CD14-positive monocyte (primary cell): ENCODE results near the gene PDF. TPM values are rescaled to one million over a fixed set of nuclear protein-coding genes. Genes with fewer than 3 reads are reported as not detected.
"Not testable (repeated sequence)": the region's sequence is repeated elsewhere in the genome, so short reads cannot be mapped to it uniquely, and the experiment has no call there.

Experiments used
- DNase-seq, 3 donors: peaks; one replicate each; pipeline ENCODE4 v3.0.0-alpha.2; 2011 to 2022
- H2AFZ ChIP-seq: 2 replicates; pipeline ENCODE4 v1.6.0; 2012; ENCODE audit warnings: mild to moderate bottlenecking, low read depth, low read length, inconsistent platforms; ENCODE audit not compliant: insufficient read depth, poor library complexity, severe bottlenecking
- H3K27ac ChIP-seq, 2 donors: 1 replicate in 1 of 2; 2 replicates in 1 of 2; pipeline ENCODE4 v1.5.1; 2012 to 2013; ENCODE audit warnings: low read length in 2 of 2, control low read depth in 1 of 2, inconsistent platforms in 1 of 2, low read depth in 1 of 2, mild to moderate bottlenecking in 1 of 2
- H3K27me3 ChIP-seq, 2 donors: one replicate each; pipeline versions ENCODE4 v1.6.0 to v1.6.1; 2011 to 2013; ENCODE audit warnings: low read length in 2 of 2; ENCODE audit not compliant: control insufficient read depth in 2 of 2, insufficient read depth in 2 of 2
- H3K36me3 ChIP-seq, 2 donors: replicated peaks in 1 of 2; 1 replicate in 1 of 2; 2 replicates in 1 of 2; pipeline versions ENCODE4 v1.5.1 to v1.6.1; 2012 to 2013; ENCODE audit warnings: low read length in 2 of 2, control low read depth in 1 of 2, inconsistent platforms in 1 of 2, mild to moderate bottlenecking in 1 of 2; ENCODE audit not compliant: insufficient read depth in 2 of 2, control insufficient read depth in 1 of 2
- H3K4me1 ChIP-seq, 2 donors: 1 replicate in 1 of 2; 2 replicates in 1 of 2; pipeline versions ENCODE4 v1.5.1 to v1.6.1; 2012 to 2013; ENCODE audit warnings: low read length in 2 of 2, control low read depth in 1 of 2, inconsistent platforms in 1 of 2, mild to moderate bottlenecking in 1 of 2, moderate library complexity in 1 of 2; ENCODE audit not compliant: insufficient read depth in 2 of 2, control insufficient read depth in 1 of 2
- H3K4me2 ChIP-seq: replicated peaks from 2 replicates; pipeline ENCODE3; 2012; ENCODE audit warnings: low read length, moderate library complexity, mild to moderate bottlenecking; ENCODE audit not compliant: poor library complexity, severe bottlenecking; ENCODE audit errors: extremely low read depth
- H3K4me3 ChIP-seq, 3 experiments: fragments of 200-600 bp in 1 of 3; sonication (generic) in 1 of 3; replicated peaks in 1 of 3; 1 replicate in 2 of 3; 2 replicates in 1 of 3; pipeline ENCODE4 v1.5.1; 2011 to 2013; ENCODE audit warnings: low read length in 3 of 3, mild to moderate bottlenecking in 3 of 3, control low read depth in 2 of 3, low read depth in 2 of 3, inconsistent platforms in 1 of 3, moderate library complexity in 1 of 3
- H3K79me2 ChIP-seq: 2 replicates; pipeline ENCODE4 v1.6.0; 2012; ENCODE audit warnings: mild to moderate bottlenecking, control low read depth, inconsistent platforms, low read length, moderate library complexity; ENCODE audit not compliant: insufficient read depth
- H3K9ac ChIP-seq: 2 replicates; pipeline ENCODE4 v1.6.0; 2017; ENCODE audit warnings: low read length, mild to moderate bottlenecking; ENCODE audit not compliant: insufficient read depth, poor library complexity, severe bottlenecking
- H3K9me3 ChIP-seq, 2 donors: replicated peaks in 1 of 2; 1 replicate in 1 of 2; 2 replicates in 1 of 2; pipeline versions ENCODE4 v1.5.1 to v1.6.1; 2012 to 2013; ENCODE audit warnings: low read length in 2 of 2, control low read depth in 1 of 2; ENCODE audit not compliant: control insufficient read depth in 1 of 2, insufficient read depth in 1 of 2
- H4K20me1 ChIP-seq: 2 replicates; pipeline ENCODE4 v1.6.0; 2012; ENCODE audit warnings: mild to moderate bottlenecking, low read length, control low read depth, moderate library complexity; ENCODE audit not compliant: insufficient read depth
- H3K27ac Mint-ChIP-seq, 7 donors: one replicate each; pipeline ENCODE4 v1.8.0; 2020; ENCODE audit warnings: mild to moderate bottlenecking in 7 of 7, mixed read lengths in 7 of 7, moderate library complexity in 6 of 7, inconsistent platforms in 2 of 7
- H3K27me3 Mint-ChIP-seq, 3 donors: one replicate each; pipeline ENCODE4 v1.8.0; 2021 to 2022; ENCODE audit warnings: low read depth in 3 of 3, mild to moderate bottlenecking in 3 of 3, mixed read lengths in 3 of 3, moderate library complexity in 3 of 3, inconsistent platforms in 1 of 3
- H3K36me3 Mint-ChIP-seq, 2 donors: one replicate each; pipeline ENCODE4 v1.8.0; 2020; ENCODE audit warnings: mixed read lengths in 2 of 2, inconsistent platforms in 1 of 2, mild to moderate bottlenecking in 1 of 2
- H3K4me1 Mint-ChIP-seq: one replicate; pipeline ENCODE4 v1.8.0; 2020; ENCODE audit warnings: mild to moderate bottlenecking, mixed read lengths
- H3K4me3 Mint-ChIP-seq, 2 donors: one replicate each; pipeline ENCODE4 v1.8.0; 2020; ENCODE audit warnings: mild to moderate bottlenecking in 2 of 2, mixed read lengths in 2 of 2, moderate library complexity in 1 of 2
- H3K9me3 Mint-ChIP-seq, 7 donors: one replicate each; pipeline ENCODE4 v1.8.0; 2020 to 2022; ENCODE audit warnings: mixed read lengths in 7 of 7, mild to moderate bottlenecking in 6 of 7, moderate library complexity in 6 of 7, inconsistent platforms in 2 of 7
- CTCF ChIP-seq: fragments of 200-600 bp; IDR thresholded peaks from one replicate; pipeline ENCODE4 v1.8.0; 2022; ENCODE audit warnings: antibody characterized with exemption, mild to moderate bottlenecking
- WGBS: methylation state at CpG from one replicate; pipeline ENCODE4 v1.1.5; 2013; ENCODE audit warnings: missing lambda C conversion rate; ENCODE audit not compliant: insufficient coverage; 5-methylcytosine and 5-hydroxymethylcytosine counted together
- intact Hi-C, 2 donors: fragments of 100-400 bp; cut with micrococcal nuclease; formaldehyde crosslinking; loops; one replicate each; pipeline versions ENCODE4 v1.15.0 to v1.15.1; 2023
- polyA plus RNA-seq, 3 donors: library from polyadenylated mRNA; depleted of rRNA in 1 of 3; unstranded in 2 of 3; stranded (reverse) in 1 of 3; fragments of 300-500 nt in 2 of 3; fragments of >200 nt in 1 of 3; fragmentation: Illumina TruSeq in 2 of 3; gene quantifications; 1 replicate in 2 of 3; 2 replicates in 1 of 3; pipeline ENCODE4 v1.2.3, GENCODE V29; 2012 to 2021

PDF gene
- polyA plus RNA-seq, 3 donors: 2.3 to 7.2 (median 4.2) TPM

- Mint-ChIP-seq H3K9me3 (peaks cover 0 to 2% (median 0%) of the 10 kb centered on the region in 7 donors), H3K4me3 (no peak overlapping the region)
These were observed 36.3 kb downstream of the PDF start for GRCh38 chr16:69294051-69294450.

GRCh38 chr16:69293401-69293800 lies 37.0 kb downstream of the PDF start:
- Histone ChIP-seq H3K79me2 (no peaks in the 10 kb centered on the region), H3K36me3 (no peaks in the 10 kb centered on the region), H4K20me1 (no peaks in the 10 kb centered on the region), H3K27me3 (no peaks in the 10 kb centered on the region), H3K27ac (no peak overlapping the region), H3K9ac (no peak overlapping the region), H2AFZ (no peak overlapping the region), H3K9me3 (no peaks in the 10 kb centered on the region), H3K4me3 (no peak overlapping the region), H3K4me2 (no peak overlapping the region), H3K4me1 (peaks cover 4 to 8% of the 10 kb centered on the region in 2 donors)
- no peak for TF ChIP-seq CTCF
- intact Hi-C loops: no loop called here
- H3K36me3 Mint-ChIP-seq: no peaks in the 10 kb centered on the region
- no peak overlapping the region for H3K4me3 Mint-ChIP-seq
- peaks cover 0 to 2% (median 0%) of the 10 kb centered on the region in 7 donors for H3K9me3 Mint-ChIP-seq
- H3K27ac Mint-ChIP-seq: no peak overlapping the region
- WGBS: 94% methylated on average over 3 of the region's 3 CpGs
- H3K27me3 Mint-ChIP-seq: peaks cover 2 to 8% (median 6%) of the 10 kb centered on the region in 3 donors
- DNase-seq: no peak
- peaks cover 7% of the 10 kb centered on the region for H3K4me1 Mint-ChIP-seq

More at GRCh38 chr16:69294051-69294450, 36.3 kb downstream of the PDF start:
- Histone ChIP-seq H3K36me3 (no peaks in the 10 kb centered on the region), H3K9me3 (no peaks in the 10 kb centered on the region), H3K27ac (no peak overlapping the region), H3K4me2 (no peak overlapping the region), H2AFZ (no peak overlapping the region), H4K20me1 (no peaks in the 10 kb centered on the region), H3K27me3 (no peaks in the 10 kb centered on the region), H3K4me3 (no peak overlapping the region), H3K4me1 (peaks cover 10 to 15% of the 10 kb centered on the region in 2 donors), H3K79me2 (no peaks in the 10 kb centered on the region), H3K9ac (no peak overlapping the region)
- Mint-ChIP-seq H3K36me3 (no peaks in the 10 kb centered on the region), H3K27ac (no peak overlapping the region), H3K27me3 (peaks cover 2 to 5% (median 5%) of the 10 kb centered on the region in 3 donors), H3K4me1 (peaks cover 13% of the 10 kb centered on the region)
- DNase-seq: no peak
- intact Hi-C loops: no loop called here
- no CpG with 5 or more reads among the region's 1 CpG for WGBS
- TF ChIP-seq CTCF: no peak

GRCh38 chr16:69291657-69292056 lies 38.7 kb downstream of the PDF start:
- not testable (repeated sequence) for DNase-seq

More at GRCh38 chr16:69291657-69292056, 38.7 kb downstream of the PDF start:
- H3K36me3 ChIP-seq, H3K36me3 Mint-ChIP-seq, H3K4me1 Mint-ChIP-seq, H3K27ac ChIP-seq, H3K4me3 Mint-ChIP-seq, H2AFZ ChIP-seq, H3K9ac ChIP-seq, H3K27me3 Mint-ChIP-seq, H4K20me1 ChIP-seq, intact Hi-C loops, H3K9me3 Mint-ChIP-seq, H3K4me1 ChIP-seq, H3K79me2 ChIP-seq, H3K4me3 ChIP-seq, H3K9me3 ChIP-seq, H3K4me2 ChIP-seq, H3K27me3 ChIP-seq, H3K27ac Mint-ChIP-seq: not testable (repeated sequence)
- 100% methylated on average over 5 of the region's 9 CpGs for WGBS
